HepG2 (cell line): ENCODE results near the gene DENND5A. TPM values are rescaled to one million over a fixed set of nuclear protein-coding genes. Genes with fewer than 3 reads are reported as not detected.

Source experiments
- ATF1 ChIP-seq: IDR thresholded peaks from 2 replicates; pipeline ENCODE4 v1.6.1; 2016; ENCODE audit warnings: mild to moderate bottlenecking, control low read depth
- GZF1 ChIP-seq: sonication (generic); formaldehyde crosslinking; IDR thresholded peaks from 2 replicates; pipeline ENCODE4 v1.5.1; 2020; ENCODE audit warnings: mild to moderate bottlenecking, missing genetic modification reagents
- NFE2L2 ChIP-seq: fragments of 150-350 bp; IDR thresholded peaks from 2 replicates; pipeline ENCODE4 v1.6.1; 2014; ENCODE audit warnings: low read length
- PHF8 ChIP-seq: sonication (generic); formaldehyde crosslinking; IDR thresholded peaks from 2 replicates; pipeline ENCODE4 v1.5.0; 2020; ENCODE audit warnings: missing genetic modification reagents
- POGK ChIP-seq: sonication (generic); formaldehyde crosslinking; conservative IDR thresholded peaks from 2 replicates; pipeline ENCODE4 v1.8.0; 2022; ENCODE audit warnings: mild to moderate bottlenecking, moderate library complexity, missing genetic modification reagents
- RBM22 ChIP-seq: fragments of 200-400 bp; formaldehyde crosslinking; optimal IDR thresholded peaks from 2 replicates; pipeline ENCODE3; 2017; ENCODE audit warnings: mild to moderate bottlenecking, low read length, moderate library complexity
- RELA ChIP-seq: sonication (generic); formaldehyde crosslinking; IDR thresholded peaks from 2 replicates; pipeline ENCODE4 v1.4.0; 2020; ENCODE audit warnings: missing genetic modification reagents
- RFX3 ChIP-seq: IDR thresholded peaks from 2 replicates; pipeline ENCODE4 v1.6.1; 2016; ENCODE audit warnings: missing biosample characterization, missing genetic modification reagents
- SAP130 ChIP-seq: IDR thresholded peaks from 2 replicates; pipeline ENCODE4 v1.6.1; 2016; ENCODE audit warnings: low read depth
- ZBTB14 ChIP-seq: sonication (generic); formaldehyde crosslinking; IDR thresholded peaks from 2 replicates; pipeline ENCODE4 v1.4.0; 2020; ENCODE audit warnings: missing genetic modification reagents
- ZBTB2 ChIP-seq: sonication (generic); formaldehyde crosslinking; IDR thresholded peaks from 2 replicates; pipeline ENCODE4 v1.8.0; 2022; ENCODE audit warnings: low read depth, missing genetic modification reagents
- ZNF225 ChIP-seq: sonication (generic); formaldehyde crosslinking; IDR thresholded peaks from 2 replicates; pipeline ENCODE4 v1.4.0; 2020; ENCODE audit warnings: mild to moderate bottlenecking, missing genetic modification reagents
- ZNF296 ChIP-seq: sonication (generic); formaldehyde crosslinking; conservative IDR thresholded peaks from 2 replicates; pipeline ENCODE4 v1.5.0; 2020; ENCODE audit warnings: mild to moderate bottlenecking, missing genetic modification reagents
- ZNF543 ChIP-seq: sonication (generic); formaldehyde crosslinking; IDR thresholded peaks from 2 replicates; pipeline ENCODE4 v1.4.0; 2020; ENCODE audit warnings: mild to moderate bottlenecking, missing genetic modification reagents
- ZNF577 ChIP-seq: sonication (generic); formaldehyde crosslinking; IDR thresholded peaks from 2 replicates; pipeline ENCODE4 v1.4.0; 2020; ENCODE audit warnings: mild to moderate bottlenecking, low read depth, missing genetic modification reagents, borderline replicate concordance
- ZNF605 ChIP-seq: sonication (generic); formaldehyde crosslinking; IDR thresholded peaks from 2 replicates; pipeline ENCODE4 v1.8.0; 2022; ENCODE audit warnings: mild to moderate bottlenecking, missing genetic modification reagents
- ZNF83 ChIP-seq: sonication (generic); formaldehyde crosslinking; IDR thresholded peaks from 2 replicates; pipeline ENCODE4 v1.4.0; 2020; ENCODE audit warnings: missing genetic modification reagents, mild to moderate bottlenecking, borderline replicate concordance
- polyA plus RNA-seq, 8 experiments: library from polyadenylated mRNA; depleted of rRNA in 3 of 8; stranded (reverse) in 7 of 8; unstranded in 1 of 8; fragments of >200 nt; fragmentation: Illumina TruSeq in 4 of 8; extraction: Trizol in 4 of 8; gene quantifications; 2 replicates each; pipeline versions ENCODE4 v1.2.1 to v1.2.3, GENCODE V29; 2011 to 2016; ENCODE audit warnings: low read depth in 4 of 8, missing spikeins in 1 of 8, mixed read lengths in 1 of 8; ENCODE audit not compliant: insufficient read depth in 1 of 8
- total RNA-seq, 5 experiments: library from RNA; depleted of rRNA; stranded (reverse); fragments of >200 nt; fragmentation: Illumina TruSeq; extraction: Trizol; gene quantifications; 2 replicates each; pipeline ENCODE4 v1.2.3, GENCODE V29; 2016; ENCODE audit warnings: low read depth in 1 of 5
- TF ChIP-seq, protein P1 (sequence below): sonication (generic); formaldehyde crosslinking; IDR thresholded peaks from 2 replicates; pipeline ENCODE4 v1.9.0; 2021; ENCODE audit warnings: missing genetic modification reagents, borderline replicate concordance
- TF ChIP-seq, protein P2 (sequence below): sonication (generic); formaldehyde crosslinking; IDR thresholded peaks from 2 replicates; pipeline ENCODE4 v1.5.1; 2020; ENCODE audit warnings: missing genetic modification reagents, mild to moderate bottlenecking, borderline replicate concordance

DENND5A gene
- total and polyA plus RNA-seq, 2 of the 13 experiments (the other 11 are each of a cell fraction or from before 2014, with no cell fraction given), result 63.3 to 145 TPM

DNA sequence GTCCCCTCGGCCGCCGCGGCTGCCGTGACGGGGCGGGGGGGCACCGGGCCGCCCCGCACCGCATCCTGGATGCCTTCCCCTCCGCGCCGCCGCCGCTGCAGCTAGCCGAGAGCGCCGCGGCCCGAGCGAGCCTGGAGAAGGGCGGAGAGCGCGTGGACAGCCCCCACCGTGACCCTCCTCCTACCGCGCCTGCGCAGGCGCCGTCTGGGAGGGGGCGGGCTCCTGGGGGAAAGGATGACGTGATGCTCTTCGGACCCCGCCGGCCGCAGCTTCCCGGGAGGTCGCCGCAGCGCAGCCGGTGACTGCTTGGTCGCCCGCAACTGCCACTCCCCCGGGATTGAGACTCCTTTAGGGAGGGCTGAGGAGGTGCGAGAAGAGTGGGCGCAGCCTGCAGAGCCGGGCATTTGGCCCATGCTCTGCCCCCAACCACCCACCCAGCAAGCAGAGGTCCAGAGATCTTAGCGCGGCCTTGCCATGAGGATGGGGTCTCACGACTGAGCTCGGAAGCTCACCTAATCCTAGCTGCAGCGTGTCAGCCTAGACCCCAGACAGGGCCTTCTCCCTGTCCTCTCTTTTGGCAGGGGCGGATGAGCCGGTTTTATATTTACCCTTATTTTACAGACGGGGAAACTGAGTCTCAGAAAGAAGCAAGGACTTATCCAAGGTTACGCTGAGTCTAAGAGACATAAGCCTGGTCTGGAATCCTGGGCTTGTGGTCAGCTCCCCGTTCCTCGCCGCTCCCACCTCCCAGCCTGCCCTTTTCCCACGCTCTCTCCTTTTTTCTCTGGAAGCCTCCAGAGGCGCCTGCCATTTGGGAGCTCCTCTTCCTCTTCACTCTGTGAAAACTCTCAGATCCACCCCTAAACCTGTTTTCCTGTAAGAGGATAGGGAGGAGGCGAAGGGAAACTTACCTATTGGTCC lies at the start of gene DENND5A (continued):
- TF ChIP-seq, protein P1, sequence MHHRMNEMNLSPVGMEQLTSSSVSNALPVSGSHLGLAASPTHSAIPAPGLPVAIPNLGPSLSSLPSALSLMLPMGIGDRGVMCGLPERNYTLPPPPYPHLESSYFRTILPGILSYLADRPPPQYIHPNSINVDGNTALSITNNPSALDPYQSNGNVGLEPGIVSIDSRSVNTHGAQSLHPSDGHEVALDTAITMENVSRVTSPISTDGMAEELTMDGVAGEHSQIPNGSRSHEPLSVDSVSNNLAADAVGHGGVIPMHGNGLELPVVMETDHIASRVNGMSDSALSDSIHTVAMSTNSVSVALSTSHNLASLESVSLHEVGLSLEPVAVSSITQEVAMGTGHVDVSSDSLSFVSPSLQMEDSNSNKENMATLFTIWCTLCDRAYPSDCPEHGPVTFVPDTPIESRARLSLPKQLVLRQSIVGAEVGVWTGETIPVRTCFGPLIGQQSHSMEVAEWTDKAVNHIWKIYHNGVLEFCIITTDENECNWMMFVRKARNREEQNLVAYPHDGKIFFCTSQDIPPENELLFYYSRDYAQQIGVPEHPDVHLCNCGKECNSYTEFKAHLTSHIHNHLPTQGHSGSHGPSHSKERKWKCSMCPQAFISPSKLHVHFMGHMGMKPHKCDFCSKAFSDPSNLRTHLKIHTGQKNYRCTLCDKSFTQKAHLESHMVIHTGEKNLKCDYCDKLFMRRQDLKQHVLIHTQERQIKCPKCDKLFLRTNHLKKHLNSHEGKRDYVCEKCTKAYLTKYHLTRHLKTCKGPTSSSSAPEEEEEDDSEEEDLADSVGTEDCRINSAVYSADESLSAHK (CRISPR knock-in tag), result no peak
- TF ChIP-seq PHF8 (CRISPR knock-in tag) (peak; percentile 77; the same call in 1 of the 2 replicates), SAP130 (CRISPR knock-in tag) (peak; percentile 70), ZNF296 (CRISPR knock-in tag) (0 out of 2 replicates have a peak, but pooled peaks have one; percentile 56), ATF1 (CRISPR knock-in tag) (no peak), ZNF543 (CRISPR knock-in tag) (no peak), ZNF577 (CRISPR knock-in tag) (no peak), RFX3 (CRISPR knock-in tag) (no peak), ZNF225 (CRISPR knock-in tag) (no peak), NFE2L2 (no peak), ZBTB2 (CRISPR knock-in tag) (no peak), RELA (CRISPR knock-in tag) (no peak), GZF1 (no peak), POGK (CRISPR knock-in tag) (peak; percentile 58), ZNF605 (CRISPR knock-in tag) (peak; percentile 87; the same call in 1 of the 2 replicates), ZNF83 (CRISPR knock-in tag) (no peak), ZBTB14 (no peak), RBM22 (no peak)
- TF ChIP-seq, protein P2, sequence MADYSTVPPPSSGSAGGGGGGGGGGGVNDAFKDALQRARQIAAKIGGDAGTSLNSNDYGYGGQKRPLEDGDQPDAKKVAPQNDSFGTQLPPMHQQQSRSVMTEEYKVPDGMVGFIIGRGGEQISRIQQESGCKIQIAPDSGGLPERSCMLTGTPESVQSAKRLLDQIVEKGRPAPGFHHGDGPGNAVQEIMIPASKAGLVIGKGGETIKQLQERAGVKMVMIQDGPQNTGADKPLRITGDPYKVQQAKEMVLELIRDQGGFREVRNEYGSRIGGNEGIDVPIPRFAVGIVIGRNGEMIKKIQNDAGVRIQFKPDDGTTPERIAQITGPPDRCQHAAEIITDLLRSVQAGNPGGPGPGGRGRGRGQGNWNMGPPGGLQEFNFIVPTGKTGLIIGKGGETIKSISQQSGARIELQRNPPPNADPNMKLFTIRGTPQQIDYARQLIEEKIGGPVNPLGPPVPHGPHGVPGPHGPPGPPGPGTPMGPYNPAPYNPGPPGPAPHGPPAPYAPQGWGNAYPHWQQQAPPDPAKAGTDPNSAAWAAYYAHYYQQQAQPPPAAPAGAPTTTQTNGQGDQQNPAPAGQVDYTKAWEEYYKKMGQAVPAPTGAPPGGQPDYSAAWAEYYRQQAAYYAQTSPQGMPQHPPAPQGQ (CRISPR knock-in tag), result no peak
